GM18519 (cell line): ENCODE data around the gene NF1.
"Not testable (repeated sequence)": the region's sequence is repeated elsewhere in the genome, so short reads cannot be mapped to it uniquely, and the experiment has no call there.

Experiments
- ATAC-seq: cut with Tn5 transposase; IDR thresholded peaks from one replicate; pipeline ENCODE4 v1.9.1; 2021; ENCODE audit warnings: mild to moderate bottlenecking, moderate library complexity; ENCODE audit not compliant: unreplicated experiment, low FRiP score

NF1 gene

GRCh38 chr17:31171701-31172100, 76.9 kb downstream of the NF1 start:
- no peak for ATAC-seq

DNA sequence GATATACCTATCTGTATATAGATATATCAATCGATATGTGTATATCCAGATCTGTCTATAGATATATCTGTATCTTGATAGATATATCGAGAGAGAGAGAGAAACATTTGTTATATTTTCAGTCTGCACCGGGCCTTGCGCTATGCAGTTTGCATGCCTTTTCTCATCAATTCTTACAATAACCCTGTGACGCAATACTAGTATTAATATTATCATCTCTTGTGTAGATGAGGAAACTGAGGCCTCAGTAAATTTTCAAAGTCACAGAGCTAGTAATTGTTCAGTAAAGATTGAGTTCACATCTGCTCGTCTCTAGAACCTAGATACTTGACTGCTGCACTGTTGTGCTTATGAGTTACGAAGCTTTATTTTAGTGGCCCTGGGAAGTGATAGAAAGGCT, 77.6 kb downstream of the NF1 start:
- ATAC-seq: no peak

GRCh38 chr17:31174215-31174614, 79.4 kb downstream of the NF1 start:
- no peak for ATAC-seq

GRCh38 chr17:31175237-31175636, 80.5 kb downstream of the NF1 start:
- no peak for ATAC-seq

DNA sequence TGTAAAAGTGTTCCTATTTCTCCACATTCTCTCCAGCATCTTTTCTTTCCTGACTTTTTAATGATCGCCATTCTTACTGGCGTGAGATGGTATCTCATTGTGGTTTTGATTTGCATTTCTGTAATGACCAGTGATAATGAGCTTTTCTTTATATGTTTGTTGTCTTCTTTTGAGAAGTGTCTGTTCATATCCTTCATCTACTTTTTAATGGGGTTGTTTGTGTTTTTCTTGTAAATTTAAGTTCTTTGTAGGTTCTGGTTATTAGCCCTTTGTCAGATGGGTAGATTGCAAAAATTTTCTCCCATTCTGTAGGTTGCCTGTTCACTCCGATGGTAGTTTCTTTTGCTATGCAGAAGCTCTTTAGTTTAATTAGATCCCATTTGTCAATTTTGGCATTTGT, 81.4 kb downstream of the NF1 start:
- not testable (repeated sequence) for ATAC-seq

DNA sequence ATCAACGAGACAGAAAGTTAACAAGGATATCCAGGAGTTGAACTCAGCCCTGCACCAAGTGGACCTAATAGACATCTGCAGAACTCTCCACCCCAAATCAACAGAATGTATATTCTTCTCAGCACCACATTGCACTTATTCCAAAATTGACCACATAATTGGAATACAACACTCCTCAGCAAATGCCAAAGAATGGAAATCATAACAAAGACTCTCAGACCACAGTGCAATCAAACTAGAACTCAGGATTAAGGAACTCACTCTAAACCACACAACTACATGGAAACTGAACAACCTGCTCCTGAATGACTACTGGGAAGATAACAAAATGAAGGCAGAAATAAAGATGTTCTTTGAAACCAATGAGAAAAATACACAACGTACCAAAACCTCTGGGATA, 84.2 kb downstream of the NF1 start:
- ATAC-seq: not testable (repeated sequence)

DNA sequence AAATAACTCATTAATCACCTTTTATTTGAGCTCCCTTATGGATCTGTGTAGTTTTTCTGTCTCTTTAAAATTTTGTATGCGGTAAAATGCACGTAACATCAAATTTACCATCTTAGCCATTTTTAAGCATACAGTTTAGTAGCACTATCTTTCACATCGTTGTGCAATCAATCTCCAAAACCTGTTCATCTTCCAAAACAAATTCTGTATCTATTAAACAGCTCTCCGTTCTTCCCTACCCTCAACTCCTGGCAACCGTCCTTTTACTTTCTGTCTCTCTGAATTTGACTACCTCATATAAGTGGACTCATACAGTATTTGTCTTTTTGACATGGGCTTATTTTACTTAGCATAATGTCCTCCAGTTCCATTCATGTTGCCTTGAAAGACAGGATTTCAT, 100.5 kb downstream of the NF1 start:
- no peak for ATAC-seq

DNA sequence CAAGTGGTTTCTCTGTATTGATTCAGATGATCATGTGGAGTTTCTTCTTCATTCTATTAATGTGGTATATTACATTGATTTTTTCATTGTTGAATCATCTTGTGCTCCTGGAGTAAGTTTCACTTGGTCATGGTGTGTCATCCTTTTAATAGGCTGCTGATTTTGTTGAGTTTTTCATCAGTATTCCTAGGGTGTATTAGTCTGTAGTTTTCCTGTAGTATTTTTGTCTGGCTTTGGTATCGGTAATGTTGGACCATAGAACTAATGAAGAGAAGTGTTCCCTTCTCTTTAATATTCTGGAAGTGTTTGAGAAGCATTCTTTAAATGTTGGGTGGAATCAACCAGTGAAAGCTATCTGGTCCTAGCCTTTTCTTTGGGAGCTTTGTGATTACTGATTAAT, 103.2 kb downstream of the NF1 start:
- ATAC-seq: no peak

- ATAC-seq: not testable (repeated sequence)
Observed at GRCh38 chr17:31198666-31199065, 103.9 kb downstream of the NF1 start.

GRCh38 chr17:31200287-31200686, 105.5 kb downstream of the NF1 start:
- no peak for ATAC-seq

- ATAC-seq: no peak
Observed at GRCh38 chr17:31202968-31203367, 108.2 kb downstream of the NF1 start.

- no peak for ATAC-seq
Observed at GRCh38 chr17:31211352-31212012, 116.7 kb downstream of the NF1 start.

GRCh38 chr17:31216031-31216751, 121.4 kb downstream of the NF1 start:
- ATAC-seq: no peak

DNA sequence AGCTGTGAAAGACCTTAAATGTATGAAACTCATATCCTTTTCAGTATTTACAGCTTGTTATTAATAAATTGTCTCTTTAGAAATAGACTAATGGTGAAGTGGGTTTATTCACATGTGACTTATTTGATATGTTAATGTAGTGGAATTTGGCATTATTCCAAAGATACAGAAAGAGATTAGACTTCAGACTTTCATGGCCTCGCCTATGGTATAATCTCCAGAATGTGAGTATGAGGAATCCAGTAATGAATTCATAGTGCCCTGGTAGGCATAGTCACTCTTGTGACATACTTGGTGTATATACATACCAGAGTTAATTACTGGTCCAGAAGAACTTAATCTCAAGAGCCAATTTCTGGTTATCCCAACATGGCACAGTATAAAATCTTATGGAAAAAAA, 129.6 kb downstream of the NF1 start:
- no peak for ATAC-seq

DNA sequence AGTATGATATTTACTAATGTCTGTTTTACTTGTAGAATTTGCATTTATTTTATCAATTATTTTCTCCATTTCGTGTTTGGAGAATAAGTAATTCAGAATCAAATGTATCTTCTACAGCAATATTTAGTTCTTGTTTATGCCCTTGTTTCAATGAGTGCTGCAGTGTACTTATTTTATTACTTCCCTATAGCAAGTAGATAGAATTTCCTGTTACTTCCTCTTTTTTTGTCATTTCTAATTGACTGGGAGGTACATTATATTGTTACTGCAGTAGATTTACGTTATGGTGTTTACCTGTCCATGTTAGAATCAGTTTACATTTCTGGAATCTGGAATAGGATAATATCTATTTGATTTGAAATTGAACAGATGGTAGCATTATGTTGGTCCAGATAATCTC, 131.1 kb downstream of the NF1 start:
- no peak for ATAC-seq

DNA sequence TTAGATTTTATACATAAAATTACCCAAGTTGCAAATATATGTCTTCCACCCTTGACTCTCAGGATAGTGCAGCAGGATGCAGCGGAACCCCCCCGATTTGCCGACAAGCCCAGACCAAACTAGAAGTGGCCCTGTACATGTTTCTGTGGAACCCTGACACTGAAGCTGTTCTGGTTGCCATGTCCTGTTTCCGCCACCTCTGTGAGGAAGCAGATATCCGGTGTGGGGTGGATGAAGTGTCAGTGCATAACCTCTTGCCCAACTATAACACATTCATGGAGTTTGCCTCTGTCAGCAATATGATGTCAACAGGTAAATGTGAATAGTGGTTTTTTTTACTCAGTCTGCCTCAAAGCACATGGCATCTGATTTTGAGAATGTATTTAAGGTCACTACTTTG, 131.6 kb downstream of the NF1 start:
- no peak for ATAC-seq

DNA sequence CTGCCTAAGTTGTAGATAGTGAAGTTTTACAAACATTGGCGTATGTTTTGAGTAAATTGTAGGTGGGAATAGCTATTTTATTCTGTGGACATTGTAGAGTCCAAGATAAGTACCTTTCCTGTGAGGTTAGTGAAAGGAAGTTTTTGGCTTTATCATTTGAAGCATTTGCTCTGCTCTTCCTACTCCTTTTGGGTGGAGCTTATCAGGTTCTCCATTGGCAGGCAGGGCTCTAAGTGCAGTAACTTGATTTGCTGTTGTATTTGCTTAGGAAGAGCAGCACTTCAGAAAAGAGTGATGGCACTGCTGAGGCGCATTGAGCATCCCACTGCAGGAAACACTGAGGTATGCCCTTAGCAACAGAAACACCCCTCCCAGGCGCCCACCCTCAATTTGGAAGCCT, 132.2 kb downstream of the NF1 start:
- no peak for ATAC-seq

DNA sequence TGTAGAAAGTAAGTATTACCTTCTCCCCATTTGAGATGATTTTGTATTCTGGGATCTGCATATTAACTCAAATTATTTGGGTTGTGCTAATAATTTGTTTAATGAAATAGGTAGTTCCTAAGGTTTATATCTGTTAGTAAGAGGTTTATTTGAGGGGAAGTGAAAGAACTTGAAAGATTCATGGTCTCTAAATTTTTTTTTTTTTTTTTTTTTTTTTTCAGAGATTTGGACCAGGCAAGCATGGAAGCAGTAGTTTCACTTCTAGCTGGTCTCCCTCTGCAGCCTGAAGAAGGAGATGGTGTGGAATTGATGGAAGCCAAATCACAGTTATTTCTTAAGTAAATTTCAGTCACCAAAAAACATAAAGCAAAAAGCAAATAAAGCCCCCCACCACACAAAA, 137.1 kb downstream of the NF1 start:
- ATAC-seq: no peak

DNA sequence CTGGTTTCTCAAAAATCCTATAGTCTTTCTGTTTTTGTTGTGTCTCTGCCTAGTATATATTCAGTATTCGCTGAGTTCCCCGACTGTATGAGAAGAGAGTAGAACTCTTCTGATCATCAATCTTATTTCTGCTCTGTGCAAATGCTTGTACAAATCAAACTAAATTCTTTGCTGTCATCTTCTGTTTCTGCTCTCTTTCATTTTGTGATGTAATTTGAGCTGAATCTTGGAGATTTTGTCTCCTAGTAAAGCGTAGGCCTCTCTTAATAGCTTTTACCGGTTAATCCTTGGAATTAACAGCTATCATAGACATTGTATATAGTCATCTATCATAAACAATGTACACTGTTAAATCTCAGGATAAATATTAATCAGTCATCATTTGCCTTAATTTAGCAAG, 140.3 kb downstream of the NF1 start:
- no peak for ATAC-seq

DNA sequence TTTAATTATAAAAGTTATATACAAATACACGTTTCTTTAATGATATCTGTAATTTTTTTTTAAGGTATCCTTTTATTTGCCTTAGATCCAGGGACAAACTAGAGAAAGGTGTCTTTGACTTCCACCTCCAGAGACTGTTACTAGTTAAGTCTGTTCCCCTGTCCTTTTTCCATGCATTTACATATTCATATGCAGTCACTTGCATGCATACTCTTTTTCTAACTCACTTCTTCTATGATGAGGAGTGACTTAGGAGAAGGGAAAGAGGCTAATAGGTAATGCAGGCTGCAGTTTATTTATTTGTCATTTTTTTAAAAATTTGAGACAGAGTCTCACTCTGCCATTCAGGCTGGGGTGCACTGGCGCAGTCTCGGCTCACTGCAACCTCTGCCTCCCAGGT, 141.4 kb downstream of the NF1 start:
- no peak for ATAC-seq

DNA sequence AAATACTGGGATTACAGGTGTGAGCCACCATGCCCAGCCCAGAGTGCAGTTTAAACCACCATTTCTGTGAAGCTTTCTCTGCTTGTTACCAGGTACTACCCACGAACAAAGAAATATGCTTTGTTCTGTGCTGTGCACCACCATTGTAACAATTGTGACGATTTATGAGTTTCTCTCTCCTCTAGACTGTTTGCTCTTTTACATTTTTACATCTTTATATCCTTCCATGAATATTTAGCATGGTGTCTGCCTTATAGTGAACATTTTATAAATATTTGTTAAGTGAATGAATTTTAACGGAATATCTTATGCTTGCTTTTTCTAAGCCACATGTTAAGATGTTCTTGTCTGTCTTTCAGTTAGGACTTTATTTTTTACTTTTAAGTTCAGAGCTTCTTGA, 141.9 kb downstream of the NF1 start:
- no peak for ATAC-seq

GRCh38 chr17:31241116-31241515, 146.3 kb downstream of the NF1 start:
- ATAC-seq: no peak
